GM23338 (cell line): ENCODE measurements around the gene AP1B1. TPM values are rescaled to one million over a fixed set of nuclear protein-coding genes. Genes with fewer than 3 reads are reported as not detected.

Source experiments
- ATAC-seq: fragments of 200-7000 bp; cut with Tn5 transposase; 3 replicates; pipeline ENCODE4 v1.9.1; 2020
- DNase-seq: peaks from one replicate; pipeline ENCODE4 v3.0.0-alpha.2; 2015; ENCODE audit warnings: low spot score
- H2AFZ ChIP-seq: fragments of 200-600 bp; sonication (generic); 2 replicates; pipeline ENCODE4 v1.8.0; 2016; ENCODE audit warnings: antibody characterized with exemption, mild to moderate bottlenecking, moderate library complexity
- H3F3A ChIP-seq: fragments of 200-600 bp; sonication (generic); replicated peaks from 2 replicates; pipeline ENCODE4 v1.8.0; 2017; ENCODE audit warnings: antibody characterized with exemption, mixed run types, low read depth
- H3K27ac ChIP-seq: fragments of 200-600 bp; sonication (generic); 2 replicates; pipeline ENCODE4 v1.6.1; 2016; ENCODE audit warnings: low read depth
- H3K27me3 ChIP-seq: fragments of 200-600 bp; sonication (generic); 2 replicates; pipeline ENCODE4 v1.8.0; 2016; ENCODE audit warnings: mild to moderate bottlenecking, mixed run types, moderate library complexity; ENCODE audit not compliant: insufficient read depth
- H3K36me3 ChIP-seq: fragments of 200-600 bp; sonication (generic); 2 replicates; pipeline ENCODE4 v1.8.0; 2016; ENCODE audit warnings: mild to moderate bottlenecking; ENCODE audit not compliant: insufficient read depth
- H3K4me1 ChIP-seq: fragments of 200-600 bp; sonication (generic); 2 replicates; pipeline ENCODE4 v1.8.0; 2016; ENCODE audit warnings: mild to moderate bottlenecking, moderate library complexity; ENCODE audit not compliant: insufficient read depth
- H3K4me2 ChIP-seq: fragments of 200-600 bp; sonication (generic); 2 replicates; pipeline ENCODE4 v1.7.1; 2017; ENCODE audit warnings: mixed run types
- H3K4me3 ChIP-seq: fragments of 200-600 bp; sonication (generic); 2 replicates; pipeline ENCODE4 v1.6.1; 2016; ENCODE audit warnings: mixed run types
- H3K79me2 ChIP-seq: fragments of 200-600 bp; sonication (generic); replicated peaks from 2 replicates; pipeline ENCODE4 v1.8.0; 2017; ENCODE audit warnings: mild to moderate bottlenecking; ENCODE audit not compliant: insufficient read depth
- H3K9me2 ChIP-seq: fragments of 200-600 bp; sonication (generic); 2 replicates; pipeline ENCODE4 v1.8.0; 2017; ENCODE audit not compliant: insufficient read depth
- H4K20me1 ChIP-seq: fragments of 200-600 bp; sonication (generic); replicated peaks from 2 replicates; pipeline ENCODE4 v1.8.0; 2017; ENCODE audit warnings: mild to moderate bottlenecking; ENCODE audit not compliant: insufficient read depth
- H3K27ac Mint-ChIP-seq: 2 replicates; pipeline ENCODE4 v1.8.0; 2020; ENCODE audit warnings: inconsistent platforms, mild to moderate bottlenecking, moderate library complexity, mixed read lengths
- H3K27me3 Mint-ChIP-seq: 3 replicates; pipeline ENCODE4 v1.8.0; 2022; ENCODE audit warnings: low read depth, mild to moderate bottlenecking, moderate library complexity, mixed read lengths, inconsistent platforms; ENCODE audit not compliant: insufficient read depth, poor library complexity
- H3K36me3 Mint-ChIP-seq: 3 replicates; pipeline ENCODE4 v1.8.0; 2021; ENCODE audit warnings: low read depth, mild to moderate bottlenecking, inconsistent platforms, moderate library complexity, mixed read lengths
- H3K4me1 Mint-ChIP-seq: 3 replicates; pipeline ENCODE4 v1.8.0; 2020; ENCODE audit warnings: mild to moderate bottlenecking, inconsistent platforms, mixed read lengths
- H3K4me3 Mint-ChIP-seq: 3 replicates; pipeline ENCODE4 v1.8.0; 2021; ENCODE audit warnings: moderate library complexity, mild to moderate bottlenecking, inconsistent platforms, mixed read lengths
- H3K9me3 Mint-ChIP-seq: 3 replicates; pipeline ENCODE4 v1.8.0; 2020; ENCODE audit warnings: moderate library complexity, mild to moderate bottlenecking, inconsistent platforms, mixed read lengths
- CREB1 ChIP-seq: fragments of 250-450 bp; sonication (Bioruptor Pico); IDR thresholded peaks from 2 replicates; pipeline ENCODE4 v1.5.0; 2020; ENCODE audit warnings: low read depth, mild to moderate bottlenecking, moderate library complexity
- CTCF ChIP-seq, 2 experiments: fragments of 200-600 bp in 1 of 2; sonication (generic) in 1 of 2; conservative IDR thresholded peaks; 2 replicates each; pipeline versions ENCODE4 v1.5.1 to v1.6.1; 2016 to 2017; ENCODE audit warnings: antibody characterized with exemption in 2 of 2, low read depth in 2 of 2, mild to moderate bottlenecking in 2 of 2, moderate library complexity in 1 of 2
- ETS1 ChIP-seq: IDR thresholded peaks from 2 replicates; pipeline ENCODE4 v1.6.1; 2016; ENCODE audit warnings: antibody characterized with exemption
- EZH2 ChIP-seq: fragments of 200-600 bp; sonication (generic); IDR thresholded peaks from one replicate; pipeline ENCODE4 v1.8.0; 2017; ENCODE audit warnings: antibody characterized with exemption, mild to moderate bottlenecking, low read depth; ENCODE audit not compliant: unreplicated experiment
- EZH2phosphoT487 ChIP-seq: fragments of 200-600 bp; sonication (generic); IDR thresholded peaks from one replicate; pipeline ENCODE4 v1.8.1; 2018; ENCODE audit warnings: antibody characterized with exemption; ENCODE audit not compliant: unreplicated experiment
- JUNB ChIP-seq: IDR thresholded peaks from one replicate; pipeline ENCODE4 v1.6.1; 2016; ENCODE audit warnings: antibody characterized with exemption; ENCODE audit not compliant: unreplicated experiment
- NANOG ChIP-seq: IDR thresholded peaks from 2 replicates; pipeline ENCODE4 v1.6.1; 2016; ENCODE audit warnings: antibody characterized with exemption, borderline replicate concordance
- POLR2AphosphoS5 ChIP-seq: IDR thresholded peaks from 2 replicates; pipeline ENCODE4 v1.6.1; 2016; ENCODE audit warnings: antibody characterized with exemption, low read depth
- REST ChIP-seq: IDR thresholded peaks from one replicate; pipeline ENCODE4 v1.6.1; 2018; ENCODE audit warnings: antibody characterized with exemption; ENCODE audit not compliant: unreplicated experiment
- STAT1 ChIP-seq: IDR thresholded peaks from one replicate; pipeline ENCODE4 v1.6.1; 2016; ENCODE audit warnings: antibody characterized with exemption; ENCODE audit not compliant: unreplicated experiment
- ZNF114 ChIP-seq: fragments of 250-450 bp; sonication (Bioruptor Pico); IDR thresholded peaks from 2 replicates; pipeline ENCODE4 v1.5.0; 2020; ENCODE audit warnings: mild to moderate bottlenecking, moderate library complexity
- ZNF331 ChIP-seq: fragments of 250-450 bp; sonication (Bioruptor Pico); IDR thresholded peaks from 2 replicates; pipeline ENCODE4 v1.5.0; 2020; ENCODE audit warnings: low read depth, mild to moderate bottlenecking, moderate library complexity
- ZNF462 ChIP-seq: fragments of 250-450 bp; sonication (Bioruptor Pico); IDR thresholded peaks from 2 replicates; pipeline ENCODE4 v1.5.0; 2020; ENCODE audit warnings: mild to moderate bottlenecking, moderate library complexity
- polyA plus RNA-seq: library from polyadenylated mRNA; unstranded; fragments of >200 nt; fragmentation: Nextera tagmentation; extraction: Ambion mirVana; gene quantifications from 2 replicates; pipeline ENCODE4 v1.2.1, GENCODE V29; 2016
- total RNA-seq: library from RNA; depleted of rRNA; stranded (reverse); fragments of >200 nt; shearing (Covaris generic); gene quantifications from 2 replicates; pipeline ENCODE4 v1.2.3, GENCODE V29; 2014

AP1B1 gene
- total and polyA plus RNA-seq, 2 experiments from 2014 or later = 19.5 to 74.4 TPM

GRCh38 chr22:29340566-29340965 is 47.8 kb downstream of the AP1B1 start:
- Histone ChIP-seq H3K9me2 (no peaks in the 10 kb centered on the region), H4K20me1 (no peaks in the 10 kb centered on the region; the same call in 1 of the 2 replicates), H3F3A (no peaks in the 10 kb centered on the region), H3K36me3 (peaks cover 8% of the 10 kb centered on the region; the same call in 1 of the 2 replicates), H3K4me1 (no peaks in the 10 kb centered on the region), H3K4me2 (no peak overlapping the region), H3K27me3 (no peaks in the 10 kb centered on the region), H3K4me3 (no peak overlapping the region), H3K79me2 (no peaks in the 10 kb centered on the region), H2AFZ (no peak overlapping the region), H3K27ac (no peak overlapping the region)
- H3K4me1 Mint-ChIP-seq = no peaks in the 10 kb centered on the region
- H3K9me3 Mint-ChIP-seq = no peaks in the 10 kb centered on the region
- TF ChIP-seq EZH2 (no peak), ZNF462 (CRISPR knock-in tag) (no peak), CREB1 (no peak), POLR2AphosphoS5 (no peak), EZH2phosphoT487 (no peak), ETS1 (no peak), NANOG (no peak), JUNB (no peak), STAT1 (no peak), REST (no peak), ZNF331 (CRISPR knock-in tag) (no peak), ZNF114 (CRISPR knock-in tag) (no peak), CTCF (conservative IDR thresholded peaks at IDR 0.05; ENCODE audit: low read depth in 2 of 2) (no peak)
- H3K4me3 Mint-ChIP-seq = no peak overlapping the region
- peaks cover 4% of the 10 kb centered on the region for H3K27me3 Mint-ChIP-seq
- peaks cover 51% of the 10 kb centered on the region for H3K36me3 Mint-ChIP-seq
- no peak overlapping the region for H3K27ac Mint-ChIP-seq
- ATAC-seq = no peak
- no peak for DNase-seq
